HepG2 (cell line): ENCODE results near the gene TBCCD1.

Experiments used
- ATF4 ChIP-seq, 2 experiments: fragments of 450-650 bp in 1 of 2; sonication (generic) in 1 of 2; formaldehyde crosslinking; IDR thresholded peaks; 2 replicates each; pipeline versions ENCODE4 v1.5.0 to v1.8.0; 2020 to 2022; ENCODE audit warnings: mild to moderate bottlenecking in 1 of 2, missing genetic modification reagents in 1 of 2
- KAT8 ChIP-seq: IDR thresholded peaks from 2 replicates; pipeline ENCODE4 v1.6.1; 2016; ENCODE audit warnings: missing genetic modification reagents, missing compliant biosample characterization
- KMT2A ChIP-seq: sonication (generic); formaldehyde crosslinking; IDR thresholded peaks from 2 replicates; pipeline ENCODE4 v1.4.0; 2020; ENCODE audit warnings: missing genetic modification reagents
- POLR2AphosphoS5 ChIP-seq: IDR thresholded peaks from 2 replicates; pipeline ENCODE4 v1.6.1; 2012; ENCODE audit warnings: low read depth, low read length
- U2AF1 ChIP-seq: fragments of 200-400 bp; formaldehyde crosslinking; optimal IDR thresholded peaks from 2 replicates; pipeline ENCODE3; 2017; ENCODE audit warnings: mild to moderate bottlenecking, low read depth, low read length
- ZNF639 ChIP-seq: conservative IDR thresholded peaks from 2 replicates; pipeline ENCODE4 v1.6.1; 2018; ENCODE audit warnings: missing genetic modification reagents
- TF ChIP-seq, protein P1 (sequence below): sonication (generic); formaldehyde crosslinking; IDR thresholded peaks from 2 replicates; pipeline ENCODE4 v1.5.0; 2020; ENCODE audit warnings: mild to moderate bottlenecking, missing genetic modification reagents, moderate library complexity

GRCh38 chr3:186526256-186526606 lies 40.9 kb downstream of the TBCCD1 start:
- no peak for TF ChIP-seq U2AF1
- TF ChIP-seq, protein P1, sequence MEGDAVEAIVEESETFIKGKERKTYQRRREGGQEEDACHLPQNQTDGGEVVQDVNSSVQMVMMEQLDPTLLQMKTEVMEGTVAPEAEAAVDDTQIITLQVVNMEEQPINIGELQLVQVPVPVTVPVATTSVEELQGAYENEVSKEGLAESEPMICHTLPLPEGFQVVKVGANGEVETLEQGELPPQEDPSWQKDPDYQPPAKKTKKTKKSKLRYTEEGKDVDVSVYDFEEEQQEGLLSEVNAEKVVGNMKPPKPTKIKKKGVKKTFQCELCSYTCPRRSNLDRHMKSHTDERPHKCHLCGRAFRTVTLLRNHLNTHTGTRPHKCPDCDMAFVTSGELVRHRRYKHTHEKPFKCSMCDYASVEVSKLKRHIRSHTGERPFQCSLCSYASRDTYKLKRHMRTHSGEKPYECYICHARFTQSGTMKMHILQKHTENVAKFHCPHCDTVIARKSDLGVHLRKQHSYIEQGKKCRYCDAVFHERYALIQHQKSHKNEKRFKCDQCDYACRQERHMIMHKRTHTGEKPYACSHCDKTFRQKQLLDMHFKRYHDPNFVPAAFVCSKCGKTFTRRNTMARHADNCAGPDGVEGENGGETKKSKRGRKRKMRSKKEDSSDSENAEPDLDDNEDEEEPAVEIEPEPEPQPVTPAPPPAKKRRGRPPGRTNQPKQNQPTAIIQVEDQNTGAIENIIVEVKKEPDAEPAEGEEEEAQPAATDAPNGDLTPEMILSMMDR, result no peak
- TF ChIP-seq POLR2AphosphoS5, result no peak
- TF ChIP-seq KMT2A, result no peak
- no peak for TF ChIP-seq KAT8 (CRISPR knock-in tag)
- TF ChIP-seq ZNF639 (CRISPR knock-in tag), result no peak
- TF ChIP-seq ATF4 (CRISPR knock-in tag; IDR thresholded peaks at IDR 0.05), result no peak
